ENCODE data around the gene DDIT3. TPM values are rescaled to one million over a fixed set of nuclear protein-coding genes. Genes with fewer than 3 reads are reported as not detected.

Gene DDIT3
- total RNA-seq, 1 donor: 29.4 TPM

DNA sequence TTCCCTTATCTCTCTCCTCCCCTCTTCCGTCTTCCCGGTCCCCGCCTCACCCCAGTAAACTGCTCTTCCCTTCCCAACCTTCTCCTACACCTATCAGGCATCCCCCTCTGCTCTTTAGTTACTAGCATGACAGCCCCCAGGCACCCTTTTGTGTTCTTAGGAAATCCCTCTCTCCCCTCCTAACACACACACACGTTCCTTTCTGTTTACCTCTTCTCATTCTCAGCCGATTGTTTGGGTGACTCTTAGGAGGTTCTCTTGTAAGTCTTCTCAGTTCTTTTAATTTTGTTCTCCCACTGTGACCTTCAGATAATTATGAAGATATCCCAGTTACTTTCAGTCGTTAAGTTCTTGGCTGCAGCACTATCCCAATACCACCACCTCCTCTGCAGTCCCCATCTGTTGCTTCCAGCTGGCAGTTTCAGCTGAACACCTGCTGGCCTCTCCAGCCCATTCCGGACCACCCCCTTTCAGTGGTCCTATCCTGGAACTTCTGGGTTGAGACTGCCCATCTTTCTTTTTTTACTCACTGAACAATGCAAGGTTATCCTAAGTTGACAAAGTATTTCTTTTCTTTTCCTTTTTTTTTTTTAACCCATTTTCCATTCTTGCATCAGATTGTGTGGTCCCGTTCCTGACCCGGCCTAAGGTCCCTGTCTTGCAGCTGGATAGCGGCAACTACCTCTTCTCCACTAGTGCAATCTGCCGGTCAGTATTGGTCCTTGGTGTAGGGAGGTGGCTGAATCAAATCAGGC lies 31.7 kb downstream of the DDIT3 start:
- DNase-seq (ENCODE audit: low read depth in 2 of 3, low spot score in 2 of 3): no peak

DNA sequence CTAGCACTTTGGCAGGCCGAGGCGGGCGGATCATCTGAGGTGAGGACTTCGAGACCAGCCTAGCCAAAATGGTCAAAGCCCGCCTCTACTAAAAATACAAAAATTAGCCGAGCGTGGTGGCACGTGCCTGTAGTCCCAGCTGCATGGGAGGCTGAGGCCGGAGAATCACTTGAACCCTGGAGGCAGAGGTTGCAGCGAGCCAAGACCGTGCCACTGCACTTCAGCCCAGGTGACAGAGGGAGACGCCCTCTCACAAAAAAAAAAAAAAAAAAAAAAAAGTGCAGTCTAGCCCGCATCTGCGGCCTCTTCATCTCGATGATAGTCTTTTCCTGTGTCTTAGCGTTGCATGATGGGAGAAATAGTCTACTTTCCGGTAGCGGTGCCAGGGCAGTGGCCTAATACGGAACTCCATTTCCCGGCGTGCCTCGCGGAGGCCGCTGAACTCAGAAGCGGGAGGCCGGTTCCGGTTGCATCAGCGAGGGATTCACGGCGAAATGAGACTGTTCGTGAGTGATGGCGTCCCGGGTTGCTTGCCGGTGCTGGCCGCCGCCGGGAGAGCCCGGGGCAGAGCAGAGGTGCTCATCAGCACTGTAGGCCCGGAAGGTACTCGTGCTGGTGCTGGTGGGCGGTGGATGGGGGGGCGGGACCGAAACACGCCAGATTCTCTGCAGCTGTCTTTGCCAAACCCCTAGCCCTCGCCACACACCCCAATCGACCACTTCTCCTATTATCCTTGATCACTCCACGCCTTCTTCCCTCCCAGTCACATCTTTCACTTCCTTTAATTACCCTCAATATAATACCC lies 32.5 kb downstream of the DDIT3 start, which contains the start of gene MARS1:
TSS of gene MARS1 (plus strand) at position 472 of the 805 bp plus-strand sequence. CDS start at position 495, 23 bp downstream.
- peak; percentile 82 to 97 (median 96) for DNase-seq (ENCODE audit: low read depth in 2 of 3, low spot score in 2 of 3)

DNA sequence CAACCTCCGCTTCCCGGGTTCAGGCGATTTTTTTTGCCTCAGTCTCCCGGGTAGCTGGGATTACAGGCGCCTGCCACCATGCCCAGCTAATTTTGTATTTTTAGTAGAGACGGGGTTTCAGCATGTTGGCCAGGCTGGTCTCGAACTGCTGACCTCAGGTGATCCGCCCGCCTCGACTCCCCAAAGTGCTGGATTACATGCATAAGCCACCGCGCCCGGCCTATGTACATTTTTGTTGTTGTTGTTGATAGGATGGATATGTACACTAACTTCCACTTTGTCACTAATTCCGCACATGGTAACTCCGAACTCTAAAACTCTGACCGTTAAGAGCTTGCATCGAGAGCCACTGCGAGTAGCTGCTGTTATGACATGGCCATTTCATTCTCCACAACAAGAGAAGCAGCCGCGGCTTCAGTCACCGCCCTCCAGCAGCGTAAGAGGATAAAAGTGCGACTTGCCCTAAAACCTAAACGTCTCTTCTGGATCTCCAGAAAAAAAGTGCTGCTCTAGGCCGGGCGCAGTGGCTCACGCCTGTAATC lies 33.2 kb downstream of the DDIT3 start:
- DNase-seq (ENCODE audit: low read depth in 2 of 3, low spot score in 2 of 3): no peak

DNA sequence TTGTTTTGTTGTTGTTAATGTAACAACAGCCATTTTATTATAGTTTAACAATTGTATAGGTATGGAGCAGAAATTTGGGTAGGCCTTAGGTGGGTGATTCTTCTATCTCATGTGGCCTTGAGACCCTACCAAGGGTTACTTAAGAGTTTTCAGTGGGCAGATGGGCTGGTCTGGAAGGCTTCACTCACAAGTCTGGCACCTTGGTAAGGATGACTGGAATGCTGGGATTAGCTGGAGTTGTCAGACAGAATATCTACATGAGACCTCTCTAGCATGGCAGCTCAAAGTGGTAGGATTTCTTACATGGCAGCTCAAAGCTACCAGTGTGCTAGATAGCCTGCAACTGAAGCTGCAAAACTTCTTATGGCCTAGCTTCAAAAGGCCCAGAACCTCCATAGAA lies 34.6 kb downstream of the DDIT3 start:
- DNase-seq (ENCODE audit: low read depth in 2 of 3, low spot score in 2 of 3): no peak

DNA sequence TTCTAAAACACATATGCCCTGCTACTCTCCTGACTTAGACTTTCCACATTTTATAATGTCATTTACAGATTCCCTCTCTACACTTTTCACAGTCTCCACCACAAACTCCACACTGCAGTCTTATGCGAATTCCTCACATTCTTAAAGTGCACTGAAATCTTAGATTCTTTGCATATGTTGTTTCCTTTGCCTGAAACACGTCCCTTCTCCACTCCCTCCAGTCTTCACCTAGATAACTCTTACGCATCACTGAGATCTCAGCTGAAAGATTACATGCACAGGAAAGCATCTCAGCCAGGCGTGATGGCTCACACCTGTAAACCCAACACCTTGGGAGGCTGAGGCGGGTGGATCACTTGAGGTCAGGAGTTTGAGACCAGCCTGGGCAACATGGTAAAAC lies 36.8 kb downstream of the DDIT3 start:
- DNase-seq (ENCODE audit: low read depth in 2 of 3, low spot score in 2 of 3): no peak

DNA sequence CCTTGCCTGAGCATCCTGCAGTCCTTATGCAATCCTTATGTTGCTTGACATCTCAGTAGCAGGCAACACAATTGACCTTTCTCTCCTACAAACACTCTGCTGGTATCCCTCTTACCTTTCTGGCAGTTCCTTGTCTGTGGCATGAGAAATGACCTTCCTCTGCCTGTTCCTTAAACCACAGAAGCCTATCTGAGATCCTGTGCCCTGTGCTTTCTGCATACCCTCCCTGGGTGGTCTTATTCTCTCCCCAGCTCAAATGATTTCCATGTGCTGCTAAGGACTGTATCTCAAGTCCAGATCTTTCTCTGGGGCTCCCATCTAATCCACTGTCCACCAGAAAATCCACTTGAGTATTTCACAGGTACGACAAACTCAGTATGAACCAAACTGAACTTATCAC lies 38.6 kb downstream of the DDIT3 start:
- no peak for DNase-seq (ENCODE audit: low read depth in 2 of 3, low spot score in 2 of 3)

DNA sequence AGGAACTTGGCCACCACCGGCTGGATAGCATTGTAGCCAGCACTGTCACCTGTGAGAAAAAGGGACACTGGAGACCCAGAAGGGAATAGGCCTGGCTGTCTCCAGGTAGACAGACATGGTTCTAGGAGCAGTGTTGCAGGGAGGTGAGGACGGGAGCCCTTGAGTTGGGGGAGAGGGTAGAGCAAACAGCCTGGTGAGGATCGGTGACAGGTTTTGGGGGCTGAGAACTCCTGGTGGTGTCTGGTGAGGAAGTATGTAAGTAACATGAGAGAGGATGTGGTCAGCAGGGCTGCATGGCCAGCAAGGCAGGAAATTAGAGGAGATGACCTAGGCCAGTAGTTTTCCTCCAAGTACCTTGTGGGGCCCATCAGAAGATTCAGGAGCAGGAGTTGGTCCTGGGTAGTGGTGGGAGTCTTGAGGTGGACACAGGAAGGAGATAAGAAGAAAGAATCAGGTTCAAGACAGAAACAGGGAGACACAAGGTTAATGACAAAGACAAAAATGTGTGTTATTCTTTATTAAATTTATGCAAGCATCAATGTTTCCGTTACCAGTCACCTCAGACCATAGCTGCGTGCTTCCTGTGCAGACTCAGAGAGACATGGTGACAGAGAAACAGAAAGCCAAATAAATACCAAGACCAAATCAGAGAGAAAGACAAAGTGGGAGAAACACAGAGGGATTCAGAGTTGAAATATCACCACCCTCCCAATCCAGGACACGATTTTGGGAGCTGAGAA lies 40.8 kb downstream of the DDIT3 start, which contains the start of gene ARHGAP9:
TSS of gene ARHGAP9 (minus strand) at position 491 of the 740 bp plus-strand sequence. CDS start at position 31, 460 bp downstream.
- peak; percentile 60 to 90 (median 70) for DNase-seq (ENCODE audit: low read depth in 2 of 3, low spot score in 2 of 3)

DNA sequence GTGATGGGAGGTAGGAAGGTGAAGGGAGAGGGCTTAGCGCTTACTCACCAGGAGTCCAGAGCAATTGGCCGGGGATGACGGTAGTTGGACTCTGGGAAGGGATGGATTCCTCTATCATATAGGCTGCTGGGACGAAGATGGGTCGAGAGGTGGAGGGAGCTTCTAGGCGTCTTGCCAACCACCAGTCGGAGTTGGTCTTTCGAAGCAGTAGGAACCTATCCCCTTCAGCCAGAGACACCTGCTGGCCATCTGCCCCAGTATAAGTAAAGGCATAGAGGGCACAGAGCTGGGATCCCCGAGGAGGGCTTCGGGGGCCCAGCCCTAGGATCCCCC lies 41.3 kb downstream of the DDIT3 start:
- no peak for DNase-seq (ENCODE audit: low read depth in 2 of 3, low spot score in 2 of 3)

DNA sequence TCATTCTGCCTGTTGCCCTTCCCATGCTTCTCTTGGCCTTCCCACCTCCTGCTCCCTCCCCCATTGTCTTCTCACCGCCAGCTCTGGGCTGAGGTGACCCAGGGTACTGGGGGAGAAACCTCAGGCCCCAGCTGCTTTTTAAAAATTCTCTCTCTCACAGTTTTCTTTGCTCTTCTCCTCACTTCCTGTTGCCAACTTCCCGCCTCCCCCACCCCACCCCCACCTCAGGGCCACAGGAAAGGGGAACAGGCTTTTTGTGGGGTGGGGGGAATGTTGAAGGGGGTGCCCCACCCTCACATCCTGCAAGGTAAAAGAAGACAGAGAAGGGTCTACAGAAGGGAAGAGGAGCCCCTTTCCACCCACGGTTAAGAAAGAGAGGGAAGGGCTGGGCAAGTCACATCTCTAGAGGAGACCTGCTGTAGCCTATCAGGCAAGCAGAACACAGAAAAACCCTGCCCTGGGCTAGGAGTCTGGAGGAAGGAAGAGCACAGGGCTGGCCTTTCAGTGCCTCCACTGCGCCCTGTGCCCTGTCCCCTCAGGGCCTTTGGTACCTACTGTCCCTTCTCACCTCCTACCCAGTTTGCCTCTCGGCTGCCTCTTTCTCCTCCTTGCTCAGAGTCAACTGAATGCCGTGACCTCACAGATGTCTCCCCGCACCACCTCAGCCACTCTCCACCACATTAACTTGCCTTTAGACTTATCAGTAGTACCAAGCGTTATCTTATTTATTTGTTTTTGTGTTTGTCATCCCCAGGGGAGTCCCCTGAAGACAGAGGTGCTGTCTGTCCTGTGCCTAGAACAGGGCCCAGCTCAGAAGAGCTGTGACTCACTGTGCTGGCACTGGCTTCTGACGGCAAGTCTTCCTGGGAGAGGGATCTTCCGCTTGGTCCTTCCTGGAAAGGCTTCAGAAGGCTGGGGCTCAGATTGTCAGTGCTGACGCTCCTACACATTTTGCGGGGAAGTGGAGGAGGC lies 42.3 kb downstream of the DDIT3 start:
- DNase-seq (ENCODE audit: low read depth in 2 of 3, low spot score in 2 of 3): no peak

DNA sequence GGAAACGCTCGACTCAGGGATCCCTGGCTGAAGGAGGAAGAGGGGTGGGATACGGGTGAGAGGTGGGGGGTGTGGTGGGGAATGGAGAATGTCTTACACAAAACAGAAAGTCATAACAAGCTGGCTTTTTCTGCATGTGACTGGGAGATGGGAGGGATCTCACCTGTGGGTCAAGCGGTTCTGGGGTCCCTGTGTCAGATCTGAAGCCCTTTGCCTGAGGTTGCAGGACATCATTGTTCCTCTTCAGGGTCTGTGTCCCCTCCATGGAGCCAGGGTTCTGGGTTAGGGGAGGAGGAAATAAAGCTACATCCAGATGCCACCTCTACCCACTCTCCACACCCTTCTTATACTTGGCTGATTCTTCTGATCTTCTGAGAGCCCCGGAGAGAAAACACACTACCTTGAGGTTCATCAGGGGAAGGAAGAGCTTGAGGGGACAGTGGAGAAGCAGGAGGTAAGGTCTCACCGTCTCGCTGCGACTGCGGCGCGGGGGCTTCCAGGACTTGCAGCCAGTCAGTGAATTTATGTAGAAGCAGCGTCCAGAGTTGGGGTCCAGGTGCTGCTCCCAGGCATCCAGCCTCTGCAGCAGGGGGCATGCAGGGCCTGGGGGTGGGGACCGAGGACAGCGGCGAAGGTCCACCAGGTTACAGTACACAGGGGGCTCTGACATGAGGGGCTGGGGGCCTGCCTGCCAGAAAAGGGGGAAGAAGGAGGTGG lies 43.2 kb downstream of the DDIT3 start:
- no peak for DNase-seq (ENCODE audit: low read depth in 2 of 3, low spot score in 2 of 3)

DNA sequence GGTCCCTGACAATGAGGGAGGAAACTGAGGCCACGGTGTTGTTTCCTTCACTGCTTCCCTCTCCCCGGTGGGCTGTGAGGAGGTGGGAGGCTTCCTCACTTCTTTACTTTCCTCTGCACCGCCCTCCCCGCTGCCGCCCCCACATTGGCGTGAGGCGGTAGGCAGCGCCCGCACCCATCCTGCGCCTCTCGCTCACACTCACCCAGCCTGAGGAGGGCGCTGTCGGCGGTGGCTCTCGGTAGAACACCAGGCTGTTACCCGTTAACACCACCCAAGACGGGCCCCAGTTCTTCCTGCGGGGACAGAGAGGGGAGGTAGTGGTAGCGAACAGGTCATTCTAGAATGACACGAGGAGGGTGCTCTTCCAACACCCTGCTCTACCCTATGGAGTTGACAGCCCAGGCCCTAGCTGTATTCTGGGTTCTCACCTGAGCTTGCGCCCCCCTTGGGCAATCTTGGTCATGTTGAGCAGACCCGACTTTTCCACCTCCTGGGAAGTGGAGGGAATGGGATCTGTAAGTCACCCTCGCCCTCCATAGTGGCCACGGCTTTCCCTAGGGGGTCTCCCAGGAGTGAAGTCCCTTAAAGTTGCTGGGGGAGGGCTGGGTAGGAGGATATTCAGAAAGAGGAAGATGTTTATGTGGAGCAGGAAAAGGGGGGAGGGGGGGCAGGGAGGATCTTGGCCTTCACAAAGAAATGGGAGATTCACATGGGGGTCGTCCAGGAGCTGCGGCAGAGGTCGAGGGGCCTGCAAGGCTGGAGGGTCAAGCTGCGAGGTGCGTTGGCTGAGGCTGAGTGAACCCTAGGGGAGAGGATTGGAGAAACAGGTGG lies 43.9 kb downstream of the DDIT3 start:
- DNase-seq (ENCODE audit: low read depth in 2 of 3, low spot score in 2 of 3): peak in 1 of 3 donors; percentile 79

DNA sequence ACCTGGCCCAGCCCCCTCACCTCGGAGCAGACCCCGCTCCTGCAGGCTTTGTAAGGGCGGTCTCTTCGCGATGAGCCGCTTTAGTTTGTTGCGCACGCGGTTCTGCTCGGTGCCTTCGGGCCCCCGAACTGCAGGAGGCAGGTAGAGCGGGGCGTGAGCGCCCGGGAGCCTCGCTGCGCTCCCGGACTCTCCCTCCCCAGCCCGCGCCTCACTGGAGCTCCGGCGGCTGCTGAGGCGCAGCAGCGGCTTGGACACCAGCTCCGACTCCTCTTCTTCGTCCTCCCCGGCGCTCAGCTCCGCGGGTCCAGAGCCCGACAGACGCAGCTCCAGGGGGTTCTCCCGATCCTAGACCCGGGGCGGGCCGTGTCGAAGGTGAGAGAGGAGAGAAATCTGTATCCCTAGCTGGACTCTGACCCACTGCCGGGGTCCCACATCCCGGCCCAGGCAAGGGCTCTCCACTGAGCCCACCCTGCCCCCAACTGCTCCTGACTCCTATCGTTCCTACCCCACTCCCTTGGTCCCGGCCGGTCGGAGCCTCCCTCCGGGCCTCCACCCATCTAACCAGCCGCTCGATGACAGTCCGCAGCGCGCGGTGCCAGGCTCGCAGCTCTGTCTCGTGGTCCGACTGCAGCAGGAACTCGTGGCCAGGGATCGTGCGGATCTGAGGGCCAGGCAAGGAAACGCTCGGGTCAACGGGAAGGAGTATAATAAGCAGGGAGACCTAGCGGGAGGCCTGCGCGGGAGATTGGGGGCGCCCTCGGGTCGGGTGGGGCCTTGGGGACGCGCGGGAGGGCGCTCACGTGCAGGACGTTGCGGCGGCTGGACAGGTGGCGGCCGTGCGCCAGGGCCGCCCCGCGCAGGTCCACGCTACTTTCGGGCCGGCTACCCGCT lies 44.8 kb downstream of the DDIT3 start:
- DNase-seq (ENCODE audit: low read depth in 2 of 3, low spot score in 2 of 3): no peak

DNA sequence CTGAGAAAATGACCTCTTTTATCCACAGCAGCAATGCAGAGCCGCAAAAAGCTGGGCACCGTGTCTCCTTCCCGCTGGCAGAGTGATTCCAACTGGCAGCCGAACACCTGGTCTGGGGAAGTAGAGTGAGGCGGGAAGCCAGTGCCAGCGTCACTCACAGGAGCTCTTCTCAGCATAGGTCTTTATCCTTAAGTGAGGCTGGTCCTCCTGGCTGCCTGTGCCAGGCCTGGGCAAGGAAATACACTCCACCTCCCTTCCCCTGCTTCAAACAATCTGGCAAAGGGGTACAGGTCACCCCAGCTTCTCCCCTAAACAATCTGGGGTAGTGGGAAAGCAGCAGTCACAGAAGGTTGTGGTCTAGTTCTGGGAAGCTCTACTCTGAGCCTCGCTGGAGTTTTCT lies 45.5 kb downstream of the DDIT3 start:
- DNase-seq (ENCODE audit: low read depth in 2 of 3, low spot score in 2 of 3): no peak

DNA sequence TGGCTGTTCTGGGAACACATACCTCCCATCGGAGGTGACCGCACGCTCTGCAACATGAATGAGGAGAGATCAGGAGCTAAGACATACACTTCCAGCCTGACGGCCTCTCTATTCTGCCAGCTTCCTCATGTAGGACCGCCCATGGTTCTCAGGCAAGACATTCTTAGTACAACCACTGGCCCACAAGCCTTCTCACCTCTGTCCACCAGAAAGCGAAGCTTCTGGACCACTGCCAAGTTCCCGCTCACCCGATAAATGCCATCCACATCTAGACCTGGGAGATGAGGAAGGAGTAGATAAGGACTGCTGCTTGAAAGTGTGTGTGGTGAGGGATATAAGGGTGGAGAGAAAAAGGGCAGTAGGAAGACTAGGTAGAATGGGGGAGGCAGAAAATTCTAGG lies 45.9 kb downstream of the DDIT3 start:
- DNase-seq (ENCODE audit: low read depth in 2 of 3, low spot score in 2 of 3): no peak

DNA sequence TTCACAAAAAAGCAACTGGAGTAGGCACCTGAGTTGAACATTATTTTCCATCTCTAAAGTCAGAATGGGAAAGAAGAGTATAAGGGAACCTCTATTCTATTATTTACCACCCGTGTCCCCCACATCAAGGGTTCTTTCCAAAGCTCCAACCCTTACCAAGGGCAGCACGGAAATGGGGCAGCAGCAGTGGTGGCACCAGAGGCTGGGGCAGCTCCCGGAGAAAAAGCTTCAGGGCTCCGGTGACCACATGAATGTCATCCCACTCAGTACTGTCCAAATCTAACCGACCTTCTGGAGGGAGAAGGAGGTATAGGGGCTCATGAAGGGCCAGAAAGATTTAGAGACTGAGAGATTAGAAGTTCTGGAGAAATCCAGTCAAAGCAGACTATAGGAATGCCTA lies 46.4 kb downstream of the DDIT3 start:
- no peak for DNase-seq (ENCODE audit: low read depth in 2 of 3, low spot score in 2 of 3)

DNA sequence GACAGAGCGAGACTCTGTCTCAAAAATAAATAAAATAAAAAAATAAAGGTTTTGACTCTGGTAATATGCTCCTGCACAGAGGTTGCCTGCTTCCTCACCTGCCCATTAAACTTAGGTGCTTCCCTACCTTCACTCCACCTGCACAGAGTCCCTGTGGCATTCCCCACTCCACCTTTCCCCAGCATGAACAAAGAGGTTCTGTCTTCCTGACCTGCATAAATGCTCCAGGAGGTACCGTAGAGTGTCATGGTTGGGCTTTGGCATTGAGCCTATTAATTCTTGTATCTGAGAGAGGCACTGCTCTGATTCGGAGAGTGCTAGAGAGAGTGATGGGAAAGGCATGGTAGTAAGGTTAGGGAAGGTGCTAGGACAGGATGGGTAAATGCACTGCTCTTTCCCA lies 46.9 kb downstream of the DDIT3 start:
- DNase-seq (ENCODE audit: low read depth in 2 of 3, low spot score in 2 of 3): no peak

DNA sequence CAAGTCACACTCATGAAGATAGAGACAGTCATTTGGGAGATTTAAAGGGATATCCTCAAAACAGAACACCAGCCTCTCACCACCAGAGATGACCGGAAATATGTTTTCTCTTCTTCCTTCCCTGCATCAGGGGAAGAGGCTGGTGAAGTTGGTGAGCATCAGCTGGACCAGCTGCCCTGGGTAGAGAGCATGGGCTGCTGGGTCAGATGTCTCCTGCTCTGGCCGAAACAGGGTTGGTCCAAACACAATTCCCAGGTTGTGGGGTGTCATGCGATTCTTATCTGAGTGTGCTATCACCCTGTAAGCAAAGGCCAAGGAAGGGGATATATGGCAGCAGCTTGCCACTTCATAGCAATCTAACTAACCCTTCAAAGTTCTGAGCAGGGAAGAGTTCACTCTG lies 47.9 kb downstream of the DDIT3 start:
- DNase-seq (ENCODE audit: low read depth in 2 of 3, low spot score in 2 of 3): no peak
